ENCODE data around the gene BANF2.

DNA sequence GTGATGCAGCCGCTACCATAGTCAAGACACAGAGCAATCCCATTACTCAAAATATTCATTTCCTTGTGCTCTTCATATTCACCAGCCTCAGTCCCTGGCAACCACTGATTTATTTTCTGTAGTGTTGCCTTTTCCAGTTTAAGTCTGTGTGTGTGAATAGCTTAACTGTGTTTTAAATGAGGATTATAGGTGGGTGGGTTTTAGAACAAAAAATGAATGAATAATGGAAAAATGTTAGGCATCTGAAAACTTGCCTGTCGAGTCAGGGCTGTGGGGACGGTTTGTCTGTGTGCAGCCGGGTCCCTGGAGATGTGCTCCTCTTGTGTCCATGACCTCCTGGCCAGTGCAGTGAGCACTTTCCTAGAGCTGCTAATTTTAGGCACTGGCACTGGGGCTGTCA is 27.1 kb downstream of the BANF2 start:
- TF ChIP-seq, protein P1, sequence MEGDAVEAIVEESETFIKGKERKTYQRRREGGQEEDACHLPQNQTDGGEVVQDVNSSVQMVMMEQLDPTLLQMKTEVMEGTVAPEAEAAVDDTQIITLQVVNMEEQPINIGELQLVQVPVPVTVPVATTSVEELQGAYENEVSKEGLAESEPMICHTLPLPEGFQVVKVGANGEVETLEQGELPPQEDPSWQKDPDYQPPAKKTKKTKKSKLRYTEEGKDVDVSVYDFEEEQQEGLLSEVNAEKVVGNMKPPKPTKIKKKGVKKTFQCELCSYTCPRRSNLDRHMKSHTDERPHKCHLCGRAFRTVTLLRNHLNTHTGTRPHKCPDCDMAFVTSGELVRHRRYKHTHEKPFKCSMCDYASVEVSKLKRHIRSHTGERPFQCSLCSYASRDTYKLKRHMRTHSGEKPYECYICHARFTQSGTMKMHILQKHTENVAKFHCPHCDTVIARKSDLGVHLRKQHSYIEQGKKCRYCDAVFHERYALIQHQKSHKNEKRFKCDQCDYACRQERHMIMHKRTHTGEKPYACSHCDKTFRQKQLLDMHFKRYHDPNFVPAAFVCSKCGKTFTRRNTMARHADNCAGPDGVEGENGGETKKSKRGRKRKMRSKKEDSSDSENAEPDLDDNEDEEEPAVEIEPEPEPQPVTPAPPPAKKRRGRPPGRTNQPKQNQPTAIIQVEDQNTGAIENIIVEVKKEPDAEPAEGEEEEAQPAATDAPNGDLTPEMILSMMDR (IDR thresholded peaks at IDR 0.05) = no peak
- TF ChIP-seq POLR2AphosphoS5 (IDR thresholded peaks at IDR 0.05) = no peak
